Measurements from ENCODE around the gene RECQL. TPM values are rescaled to one million over a fixed set of nuclear protein-coding genes. Genes with fewer than 3 reads are reported as not detected.

The RECQL gene
- total RNA-seq, 1 experiment from 2014 or later = 40.3 TPM

- ChIA-PET CTCF (interaction anchor here (0.7 to 1.4 kb wide), 2 partner anchors 14 to 152 kb away, joined by 3 to 4 read pairs; no protein-coding TSS in a partner anchor), POLR2A (interaction anchor here (1.1 to 1.4 kb wide), 2 partner anchors 152 to 157 kb away, joined by 3 to 11 read pairs; partner anchors contain the start of gene LDHB)
- Mint-ChIP-seq H3K9me3 (no peaks in the 10 kb centered on the region), H3K36me3 (peaks cover 14% of the 10 kb centered on the region; the same call in 1 of the 2 replicates), H3K27ac (no peak overlapping the region), H3K27me3 (ENCODE audit: low read depth) (no peaks in the 10 kb centered on the region), H3K4me3 (no peak overlapping the region), H3K4me1 (peaks cover 14% of the 10 kb centered on the region)
- DNase-seq (ENCODE audit: low spot score) = no peak
- ATAC-seq = no peak
- TF ChIP-seq TEAD4 (CRISPR knock-in tag; IDR thresholded peaks at IDR 0.05) (no peak), E2F1 (CRISPR knock-in tag; IDR thresholded peaks at IDR 0.05) (no peak), SMAD3 (CRISPR knock-in tag; IDR thresholded peaks at IDR 0.05; ENCODE audit: borderline replicate concordance) (no peak), ZBTB43 (CRISPR knock-in tag; IDR thresholded peaks at IDR 0.05) (no peak), ATF6 (CRISPR knock-in tag; IDR thresholded peaks at IDR 0.05) (no peak), ZNF396 (CRISPR knock-in tag; IDR thresholded peaks at IDR 0.05; ENCODE audit: borderline replicate concordance) (no peak), JAZF1 (CRISPR knock-in tag; IDR thresholded peaks at IDR 0.05) (no peak), TEAD1 (CRISPR knock-in tag; IDR thresholded peaks at IDR 0.05) (no peak), TCF7 (CRISPR knock-in tag; IDR thresholded peaks at IDR 0.05; ENCODE audit: low read depth) (no peak), ZNF232 (CRISPR knock-in tag; IDR thresholded peaks at IDR 0.05) (no peak), ZMAT4 (CRISPR knock-in tag; IDR thresholded peaks at IDR 0.05) (no peak), RORB (CRISPR knock-in tag; IDR thresholded peaks at IDR 0.05) (no peak), HMGA2 (CRISPR knock-in tag; IDR thresholded peaks at IDR 0.05) (no peak), NFATC4 (CRISPR knock-in tag; IDR thresholded peaks at IDR 0.05) (no peak)
Measured at GRCh38 chr12:21500786-21501257, 613 bp downstream of the RECQL start.

GRCh38 chr12:21499765-21500164 lies 1.7 kb downstream of the RECQL start:
- Mint-ChIP-seq H3K27me3 (ENCODE audit: low read depth) (no peaks in the 10 kb centered on the region), H3K36me3 (peaks cover 21% of the 10 kb centered on the region; the same call in 1 of the 2 replicates), H3K4me3 (no peak overlapping the region), H3K27ac (no peak overlapping the region), H3K4me1 (peaks cover 14% of the 10 kb centered on the region), H3K9me3 (no peaks in the 10 kb centered on the region)
- ATAC-seq (no peak), DNase-seq (ENCODE audit: low spot score) (no peak)
- POLR2A ChIA-PET = no interaction called here
- CTCF ChIA-PET = no interaction called here
- no peak for TF ChIP-seq ESRRA (CRISPR knock-in tag; IDR thresholded peaks at IDR 0.05; ENCODE audit: borderline replicate concordance)

- H3K9me3 Mint-ChIP-seq = no peaks in the 10 kb centered on the region
- no peak for ATAC-seq
- H3K27ac Mint-ChIP-seq = no peak overlapping the region
- no peaks in the 10 kb centered on the region for H3K27me3 Mint-ChIP-seq (ENCODE audit: low read depth)
- peaks cover 2% of the 10 kb centered on the region; the same call in 1 of the 2 replicates for H3K4me1 Mint-ChIP-seq
- ChIA-PET CTCF (no interaction called here), POLR2A (no interaction called here)
- no peak overlapping the region for H3K4me3 Mint-ChIP-seq
- peaks cover 10% of the 10 kb centered on the region; the same call in 1 of the 2 replicates for H3K36me3 Mint-ChIP-seq
- DNase-seq (ENCODE audit: low spot score) = no peak
- no peak for TF ChIP-seq SP1 (CRISPR knock-in tag; conservative IDR thresholded peaks at IDR 0.05)
- TF ChIP-seq E2F5 (CRISPR knock-in tag; IDR thresholded peaks at IDR 0.05) = no peak
- no peak for TF ChIP-seq HMGA2 (CRISPR knock-in tag; IDR thresholded peaks at IDR 0.05)
- no peak for TF ChIP-seq ATF2 (CRISPR knock-in tag; IDR thresholded peaks at IDR 0.05; ENCODE audit: borderline replicate concordance, low read depth)
- no peak for TF ChIP-seq SMAD3 (CRISPR knock-in tag; IDR thresholded peaks at IDR 0.05; ENCODE audit: borderline replicate concordance)
- TF ChIP-seq RELA (CRISPR knock-in tag; IDR thresholded peaks at IDR 0.05; ENCODE audit: borderline replicate concordance) = no peak
- TF ChIP-seq ZNF423 (CRISPR knock-in tag; IDR thresholded peaks at IDR 0.05) = no peak
- no peak for TF ChIP-seq FOXK1 (CRISPR knock-in tag; IDR thresholded peaks at IDR 0.05)
- no peak for TF ChIP-seq SMAD4 (CRISPR knock-in tag; IDR thresholded peaks at IDR 0.05)
- no peak for TF ChIP-seq OVOL2 (CRISPR knock-in tag; IDR thresholded peaks at IDR 0.05; ENCODE audit: borderline replicate concordance)
- TF ChIP-seq ATF6 (CRISPR knock-in tag; IDR thresholded peaks at IDR 0.05) = no peak
- TF ChIP-seq ZNF263 (CRISPR knock-in tag; IDR thresholded peaks at IDR 0.05; ENCODE audit: low read depth) = no peak
- no peak for TF ChIP-seq GTF2I (CRISPR knock-in tag; conservative IDR thresholded peaks at IDR 0.05)
Measured at GRCh38 chr12:21485998-21486397, 15.4 kb downstream of the RECQL start.
